ENCODE data around the gene GARS1.
"Not testable (repeated sequence)": the region's sequence is repeated elsewhere in the genome, so short reads cannot be mapped to it uniquely, and the experiment has no call there.

GARS1 gene

GRCh38 chr7:30572212-30572841 is 22.4 kb upstream of the GARS1 start:
- peak; percentile 27 for DNase-seq (ENCODE audit: low read depth)
- TF ChIP-seq CTCF (IDR thresholded peaks at IDR 0.05; ENCODE audit: insufficient read depth, low read depth, low read length, missing control alignments) = no peak

GRCh38 chr7:30575910-30576309 is 18.8 kb upstream of the GARS1 start:
- DNase-seq (ENCODE audit: low read depth) = no peak
- no peak for TF ChIP-seq CTCF (IDR thresholded peaks at IDR 0.05; ENCODE audit: insufficient read depth, low read depth, low read length, missing control alignments)

More at GRCh38 chr7:30572212-30572841, 22.4 kb upstream of the GARS1 start:
- no peak overlapping the region for H3K4me3 ChIP-seq (ENCODE audit: low read length)

GRCh38 chr7:30583181-30583580 is 11.5 kb upstream of the GARS1 start:
- TF ChIP-seq CTCF (IDR thresholded peaks at IDR 0.05; ENCODE audit: insufficient read depth, low read depth, low read length, missing control alignments) = no peak
- no peak for DNase-seq (ENCODE audit: low read depth)

More at GRCh38 chr7:30575910-30576309, 18.8 kb upstream of the GARS1 start:
- no peak overlapping the region for H3K4me3 ChIP-seq (ENCODE audit: low read length)

GRCh38 chr7:30584415-30584814 is 10.3 kb upstream of the GARS1 start:
- H3K4me3 ChIP-seq (ENCODE audit: low read length) = no peak overlapping the region
- TF ChIP-seq CTCF (IDR thresholded peaks at IDR 0.05; ENCODE audit: insufficient read depth, low read depth, low read length, missing control alignments) = no peak
- no peak for DNase-seq (ENCODE audit: low read depth)

More at GRCh38 chr7:30583181-30583580, 11.5 kb upstream of the GARS1 start:
- H3K4me3 ChIP-seq (ENCODE audit: low read length) = no peak overlapping the region

GRCh38 chr7:30584965-30585364 is 9.7 kb upstream of the GARS1 start:
- no peak for TF ChIP-seq CTCF (IDR thresholded peaks at IDR 0.05; ENCODE audit: insufficient read depth, low read depth, low read length, missing control alignments)
- no peak for DNase-seq (ENCODE audit: low read depth)
- H3K4me3 ChIP-seq (ENCODE audit: low read length) = no peak overlapping the region

GRCh38 chr7:30585675-30586074 is 9.0 kb upstream of the GARS1 start:
- H3K4me3 ChIP-seq (ENCODE audit: low read length) = no peak overlapping the region
- no peak for TF ChIP-seq CTCF (IDR thresholded peaks at IDR 0.05; ENCODE audit: insufficient read depth, low read depth, low read length, missing control alignments)
- DNase-seq (ENCODE audit: low read depth) = peak; percentile 37

GRCh38 chr7:30587547-30587946 is 7.1 kb upstream of the GARS1 start:
- H3K4me3 ChIP-seq (ENCODE audit: low read length); DNase-seq (ENCODE audit: low read depth): not testable (repeated sequence)
